Measurements from ENCODE around the gene TMTC1.

The TMTC1 gene

GRCh38 chr12:29706311-29706710 is 77.4 kb downstream of the TMTC1 start:
- DNase-seq = no peak

DNA sequence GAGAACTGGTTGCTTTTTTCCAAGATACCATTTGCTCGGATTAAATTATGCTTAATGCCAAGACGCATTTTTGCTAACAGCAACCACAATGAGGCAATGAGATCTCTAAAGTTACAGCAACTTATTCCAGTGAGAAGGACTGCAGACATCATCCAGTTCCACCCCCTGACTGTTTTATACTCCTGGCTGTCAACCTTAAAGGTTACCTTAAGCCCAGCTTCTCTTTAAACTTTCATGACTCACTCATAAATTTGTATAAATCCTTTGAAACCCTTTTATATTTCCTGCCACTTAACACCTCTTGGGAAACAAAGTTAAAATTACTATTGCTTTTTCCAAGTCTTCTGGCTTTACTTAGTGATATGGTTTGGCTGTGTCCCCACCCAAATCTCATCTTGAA is 80.2 kb downstream of the TMTC1 start:
- DNase-seq = no peak

GRCh38 chr12:29702972-29703371 is 80.8 kb downstream of the TMTC1 start:
- no peak for DNase-seq

DNA sequence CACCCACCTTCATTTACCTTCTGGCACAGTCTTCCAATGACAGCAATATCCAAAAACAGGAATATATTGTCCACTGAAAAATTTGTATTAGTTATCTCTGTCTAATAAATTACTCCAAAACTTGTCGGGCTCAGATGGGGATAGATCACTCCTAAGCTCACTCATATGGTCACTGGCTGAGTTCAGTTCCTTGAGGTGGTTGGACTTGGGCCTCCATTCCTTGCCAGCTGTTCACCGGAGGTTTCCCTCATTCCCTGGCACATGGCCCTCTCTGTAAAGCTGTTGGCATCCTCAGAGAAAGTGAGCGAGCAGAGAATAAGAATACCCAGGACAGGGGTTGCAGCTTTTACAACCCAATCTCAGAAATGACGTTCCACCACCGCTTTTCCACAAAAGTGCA is 81.5 kb downstream of the TMTC1 start:
- no peak for DNase-seq

DNA sequence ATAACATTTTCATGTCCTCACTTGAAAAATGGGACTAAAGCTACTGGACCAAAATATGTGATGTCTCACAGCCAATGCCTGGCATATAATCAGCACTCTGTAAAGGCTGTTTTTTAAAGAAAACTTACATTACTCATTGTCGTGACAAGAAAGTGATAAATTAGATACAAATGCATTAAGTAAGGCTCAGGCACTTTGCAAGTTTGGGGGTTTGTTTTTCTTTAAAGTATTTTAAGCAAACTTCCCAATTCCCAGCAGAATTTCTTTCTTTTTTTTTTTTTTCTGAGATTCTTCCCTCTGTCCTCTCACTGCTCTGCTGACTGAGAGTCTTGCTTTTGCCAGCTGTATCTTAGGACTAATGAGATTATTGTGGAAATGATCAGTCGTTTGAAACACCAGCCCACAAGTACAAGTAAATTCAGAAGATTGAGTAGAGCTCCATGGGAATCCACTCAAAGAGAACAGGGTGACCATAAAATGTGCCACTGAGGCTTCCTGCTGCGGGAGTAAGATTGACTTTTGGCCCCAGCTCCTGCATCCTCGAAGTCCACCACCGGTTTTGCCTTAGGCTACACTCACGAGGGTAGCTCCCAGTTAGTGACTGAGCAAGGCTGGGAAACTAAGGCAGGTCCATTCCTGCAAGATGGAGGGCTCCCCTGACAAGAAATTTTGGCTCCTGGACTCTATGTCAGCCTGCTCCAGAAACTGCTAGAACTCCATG is 82.8 kb downstream of the TMTC1 start:
- no peak for DNase-seq

- DNase-seq = no peak
Measured at GRCh38 chr12:29698756-29699155, 85.0 kb downstream of the TMTC1 start.

DNA sequence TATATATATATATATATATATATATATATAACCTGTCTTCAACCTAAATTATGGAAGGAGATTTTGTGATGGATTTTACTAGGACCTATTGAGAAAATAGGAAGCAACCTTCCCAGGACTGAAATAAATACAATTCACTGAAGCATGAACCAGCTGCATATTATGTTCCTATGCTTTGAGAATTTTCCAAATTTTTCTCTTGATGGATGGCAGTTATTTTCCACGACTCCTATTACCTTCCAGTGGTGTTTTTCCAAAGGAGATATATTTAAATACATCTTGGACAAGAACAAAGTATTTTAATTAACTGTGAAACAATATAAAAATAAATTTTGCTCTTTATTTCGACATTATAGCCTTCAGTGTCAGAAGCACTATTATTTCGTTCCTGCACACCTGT is 87.9 kb downstream of the TMTC1 start:
- DNase-seq = no peak

- no peak for DNase-seq
Measured at GRCh38 chr12:29695026-29695425, 88.7 kb downstream of the TMTC1 start.

- DNase-seq = no peak
Measured at GRCh38 chr12:29694002-29694401, 89.7 kb downstream of the TMTC1 start.

GRCh38 chr12:29692237-29692636 is 91.5 kb downstream of the TMTC1 start:
- no peak for DNase-seq

- no peak for DNase-seq
Measured at GRCh38 chr12:29691161-29691854, 92.4 kb downstream of the TMTC1 start.

DNA sequence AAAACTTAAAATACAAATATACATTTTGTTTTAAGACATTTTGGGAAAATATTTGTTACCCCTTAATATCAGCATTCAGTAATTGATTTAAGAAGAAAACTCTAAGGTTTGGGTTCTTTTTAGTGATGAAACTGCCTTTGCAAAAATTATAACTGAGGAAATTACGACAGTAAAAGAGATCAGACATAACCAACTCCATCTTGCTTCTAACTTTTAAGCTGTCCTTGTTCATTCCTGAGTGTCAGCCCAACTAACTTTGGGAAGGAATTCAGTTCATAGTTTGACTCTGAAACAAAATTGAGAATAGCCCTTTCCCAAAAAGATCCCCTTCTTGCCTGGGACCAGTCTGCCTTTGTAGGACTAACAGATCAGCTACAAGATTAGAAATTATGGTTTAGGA is 93.0 kb downstream of the TMTC1 start:
- no peak for DNase-seq

- no peak for DNase-seq
Measured at GRCh38 chr12:29688914-29689313, 94.8 kb downstream of the TMTC1 start.

GRCh38 chr12:29682088-29682487 is 101.7 kb downstream of the TMTC1 start:
- no peak for DNase-seq

DNA sequence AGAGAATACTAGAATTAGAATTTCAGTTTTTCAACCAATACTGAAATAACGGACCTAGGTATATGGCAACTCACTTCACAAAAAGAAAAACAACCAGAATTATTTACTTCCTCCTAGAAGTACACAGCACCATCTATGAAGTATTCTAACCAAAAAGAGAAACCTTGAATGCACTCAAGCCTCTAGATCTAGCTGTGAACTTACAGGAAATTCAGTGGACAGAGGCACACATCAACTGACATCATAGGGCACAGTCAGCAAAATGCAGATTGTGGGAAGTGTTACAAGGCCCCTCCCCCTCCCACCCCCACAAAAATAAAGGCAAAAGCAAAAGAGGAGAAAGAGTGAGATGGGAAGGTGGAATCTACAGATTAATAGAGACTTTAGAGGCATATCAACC is 102.4 kb downstream of the TMTC1 start:
- no peak for DNase-seq

DNA sequence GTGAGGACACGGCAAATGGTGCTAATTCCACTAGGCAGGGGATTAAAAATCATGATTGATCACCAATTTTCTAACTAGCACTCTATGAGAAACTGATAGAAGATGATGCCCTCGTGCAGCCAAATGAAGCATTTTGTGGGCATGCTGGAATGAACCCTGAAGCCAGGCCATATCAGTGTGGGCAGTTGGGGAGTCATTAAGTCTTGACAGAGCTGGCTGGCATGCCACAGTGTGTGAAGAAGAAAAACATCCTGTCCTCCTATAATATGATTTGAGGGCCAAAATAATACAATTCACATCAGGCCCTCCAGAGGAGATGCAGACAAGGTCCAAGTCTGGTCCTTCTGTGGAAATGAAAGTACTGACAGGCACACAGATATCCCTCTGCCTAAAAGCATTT is 107.1 kb downstream of the TMTC1 start:
- DNase-seq = no peak

GRCh38 chr12:29674463-29674862 is 109.3 kb downstream of the TMTC1 start:
- no peak for DNase-seq

GRCh38 chr12:29673346-29673745 is 110.4 kb downstream of the TMTC1 start:
- no peak for DNase-seq

GRCh38 chr12:29672580-29672979 is 111.2 kb downstream of the TMTC1 start:
- no peak for DNase-seq

DNA sequence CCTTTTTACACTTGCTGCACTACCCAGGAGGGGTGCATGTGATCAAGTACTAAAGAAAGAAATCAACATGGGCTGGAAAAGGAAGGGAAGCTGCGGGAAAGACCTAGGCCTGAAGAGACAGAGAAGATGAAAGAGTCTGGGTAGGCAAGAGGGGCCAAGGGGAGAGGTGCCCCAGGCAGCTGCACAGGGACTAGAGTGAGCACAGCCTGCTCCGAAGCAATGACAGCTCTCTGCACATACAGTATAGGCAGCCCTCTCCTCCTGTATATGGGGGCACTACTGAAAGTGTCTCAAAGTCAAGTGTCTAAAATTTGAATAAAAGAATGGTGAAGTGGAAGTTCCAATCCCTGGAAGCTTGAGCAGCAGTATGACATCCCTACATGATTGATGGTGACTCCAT is 112.0 kb downstream of the TMTC1 start:
- DNase-seq = no peak

DNA sequence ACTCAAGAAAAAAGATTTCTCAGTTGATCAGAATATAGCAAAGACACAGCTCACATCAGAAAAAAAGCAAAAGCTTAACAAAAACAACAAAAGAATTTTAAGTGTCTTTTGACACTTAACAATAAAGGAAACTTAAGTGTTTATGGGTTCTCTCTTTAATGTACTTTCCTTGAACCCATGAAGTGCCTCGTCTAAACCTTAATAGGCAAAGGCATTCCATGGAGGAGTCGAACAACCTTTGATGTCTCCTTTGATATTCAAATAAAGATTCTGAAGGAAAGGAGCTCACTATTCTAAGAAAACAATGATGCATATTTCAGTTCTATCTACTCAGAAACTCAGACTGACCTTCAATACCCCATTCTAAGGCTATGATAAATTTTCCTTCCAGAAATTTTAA is 116.7 kb downstream of the TMTC1 start:
- no peak for DNase-seq

GRCh38 chr12:29665107-29665506 is 118.6 kb downstream of the TMTC1 start:
- DNase-seq = no peak

GRCh38 chr12:29662734-29663323 is 120.9 kb downstream of the TMTC1 start:
- DNase-seq = no peak

GRCh38 chr12:29660847-29661246 is 122.9 kb downstream of the TMTC1 start:
- no peak for DNase-seq

Measured in NCI-H774 (cell line).